Activated CD8-positive, alpha-beta memory T cell treated with anti-CD3 and anti-CD28 coated beads, Interleukin-2, amount 50 U/mL, for 1 hour (primary cell): Measurements from ENCODE around the gene JAGN1.
"Not testable (repeated sequence)": the region's sequence is repeated elsewhere in the genome, so short reads cannot be mapped to it uniquely, and the experiment has no call there.

Experiments
- DNase-seq: peaks from one replicate; pipeline ENCODE4 v3.0.0-alpha.2; 2020; ENCODE audit errors: extremely low read depth

JAGN1 gene

GRCh38 chr3:9897408-9898372, 7.3 kb downstream of the JAGN1 start:
- DNase-seq, result no peak

GRCh38 chr3:9898467-9899241, 8.2 kb downstream of the JAGN1 start:
- no peak for DNase-seq

GRCh38 chr3:9899289-9899791, 8.9 kb downstream of the JAGN1 start:
- no peak for DNase-seq

- not testable (repeated sequence) for DNase-seq
Observed at GRCh38 chr3:9900965-9901415, 10.6 kb downstream of the JAGN1 start.

- no peak for DNase-seq
Observed at GRCh38 chr3:9901967-9902366, 11.6 kb downstream of the JAGN1 start.

GRCh38 chr3:9902372-9903237, 12.2 kb downstream of the JAGN1 start, which contains the start of gene IL17RE:
TSS of gene IL17RE (plus strand) at chr3:9902848. CDS start at chr3:9902933, 85 bp downstream.
- DNase-seq, result no peak

- DNase-seq, result no peak
Observed at GRCh38 chr3:9903238-9903624, 12.8 kb downstream of the JAGN1 start.

- DNase-seq, result no peak
Observed at GRCh38 chr3:9903904-9904303, 13.5 kb downstream of the JAGN1 start.

GRCh38 chr3:9906480-9906879, 16.1 kb downstream of the JAGN1 start:
- no peak for DNase-seq

GRCh38 chr3:9908286-9908685, 17.9 kb downstream of the JAGN1 start:
- no peak for DNase-seq

GRCh38 chr3:9909221-9910013, 19.0 kb downstream of the JAGN1 start:
- DNase-seq, result no peak

- no peak for DNase-seq
Observed at GRCh38 chr3:9911863-9912262, 21.5 kb downstream of the JAGN1 start.

GRCh38 chr3:9912294-9912935, 22.0 kb downstream of the JAGN1 start:
- no peak for DNase-seq

GRCh38 chr3:9913601-9914000, 23.2 kb downstream of the JAGN1 start:
- no peak for DNase-seq

- DNase-seq, result no peak
Observed at GRCh38 chr3:9914011-9914410, 23.6 kb downstream of the JAGN1 start.

GRCh38 chr3:9914559-9915253, 24.3 kb downstream of the JAGN1 start:
- no peak for DNase-seq

- DNase-seq, result no peak
Observed at GRCh38 chr3:9915254-9916141, 25.1 kb downstream of the JAGN1 start.

- DNase-seq, result no peak
Observed at GRCh38 chr3:9916346-9916733, 25.9 kb downstream of the JAGN1 start.
